Amygdala (tissue), 56 donors: ENCODE measurements around the gene COL9A1.

ENCODE experiments used
- DNase-seq, 56 donors: peaks; one replicate each; lab custom pipeline; 2025; lab: John Stamatoyannopoulos, UW

Gene COL9A1

DNA sequence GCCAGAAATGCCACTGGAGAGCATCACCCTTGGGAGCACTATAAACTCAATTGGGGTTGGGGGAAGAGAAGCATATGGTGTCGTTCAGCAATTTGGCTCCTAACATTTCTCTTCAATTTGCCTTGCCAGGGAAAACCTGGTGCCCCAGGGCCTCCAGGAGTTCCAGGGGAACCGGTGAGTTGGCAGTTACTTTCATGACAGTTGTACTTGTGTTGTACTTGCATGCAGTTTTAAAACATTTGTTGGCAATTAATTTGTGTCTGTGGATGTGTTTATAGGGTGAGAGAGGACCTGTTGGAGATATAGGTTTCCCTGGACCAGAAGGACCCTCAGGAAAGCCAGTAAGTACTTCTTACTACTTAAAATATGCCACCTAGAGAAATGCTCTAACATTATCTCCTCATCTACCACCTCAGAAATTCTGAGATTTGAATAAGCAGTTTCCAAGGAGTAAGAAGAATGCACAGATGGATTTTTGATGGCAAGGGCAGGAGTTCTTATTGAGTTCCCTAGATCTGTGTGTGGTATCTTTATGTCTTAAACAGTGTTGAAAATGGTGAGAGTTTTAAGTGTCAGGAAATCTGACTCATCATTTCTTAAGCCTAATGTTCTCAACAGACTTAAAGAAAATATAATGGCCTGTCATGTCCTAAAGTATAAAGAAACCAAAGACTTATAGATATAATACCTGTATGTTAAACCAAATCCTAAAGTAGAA is 122.5 kb downstream of the COL9A1 start:
- DNase-seq = no peak

- DNase-seq = no peak
Measured at GRCh38 chr6:70176842-70177550, 125.9 kb downstream of the COL9A1 start.

- DNase-seq = no peak
Measured at GRCh38 chr6:70175770-70176169, 127.1 kb downstream of the COL9A1 start.

GRCh38 chr6:70172252-70172651 is 130.6 kb downstream of the COL9A1 start:
- DNase-seq = no peak

GRCh38 chr6:70171236-70171635 is 131.6 kb downstream of the COL9A1 start:
- no peak for DNase-seq

DNA sequence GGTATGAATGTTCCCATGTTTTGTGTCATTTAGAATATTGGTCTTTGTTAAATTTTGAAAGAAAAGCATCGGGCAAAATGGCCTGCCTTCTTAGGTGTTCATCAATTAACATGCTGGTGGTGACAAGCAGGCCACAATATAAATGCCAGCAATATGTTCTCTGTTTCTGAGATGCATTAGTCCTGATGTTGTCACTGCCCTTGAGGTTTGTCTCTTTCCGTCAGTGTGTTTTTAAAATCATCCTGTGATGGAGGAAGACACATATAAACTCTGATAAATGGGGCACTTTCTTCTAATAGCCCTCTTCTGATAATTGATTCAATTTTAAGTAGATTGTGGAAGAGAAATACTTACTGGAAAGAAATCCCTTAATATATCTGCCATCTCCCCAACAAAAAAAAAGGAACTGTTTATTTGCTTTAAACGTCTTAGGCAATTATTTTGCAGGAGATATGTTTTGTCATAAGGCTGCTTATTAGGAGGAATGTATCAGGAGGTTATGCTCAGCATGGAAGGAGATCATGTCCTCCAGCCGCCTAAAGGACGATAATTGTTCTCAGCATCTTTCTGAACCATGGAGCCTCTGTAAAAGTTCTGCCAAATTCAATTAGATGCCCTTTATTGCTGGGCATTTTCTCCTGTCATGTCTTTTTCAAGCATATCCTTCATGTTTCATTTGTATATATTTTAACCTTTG is 134.1 kb downstream of the COL9A1 start:
- no peak for DNase-seq
